ENCODE results near the gene OPN3. TPM values are rescaled to one million over a fixed set of nuclear protein-coding genes. Genes with fewer than 3 reads are reported as not detected.
A peak's percentile ranks its signal among the peaks of the same experiment; 100 is the strongest.

Gene OPN3
- total and polyA plus RNA-seq, 2 donors (not counting 1 experiment from before 2014, with no cell fraction given): 21.0 to 29.6 TPM

DNA sequence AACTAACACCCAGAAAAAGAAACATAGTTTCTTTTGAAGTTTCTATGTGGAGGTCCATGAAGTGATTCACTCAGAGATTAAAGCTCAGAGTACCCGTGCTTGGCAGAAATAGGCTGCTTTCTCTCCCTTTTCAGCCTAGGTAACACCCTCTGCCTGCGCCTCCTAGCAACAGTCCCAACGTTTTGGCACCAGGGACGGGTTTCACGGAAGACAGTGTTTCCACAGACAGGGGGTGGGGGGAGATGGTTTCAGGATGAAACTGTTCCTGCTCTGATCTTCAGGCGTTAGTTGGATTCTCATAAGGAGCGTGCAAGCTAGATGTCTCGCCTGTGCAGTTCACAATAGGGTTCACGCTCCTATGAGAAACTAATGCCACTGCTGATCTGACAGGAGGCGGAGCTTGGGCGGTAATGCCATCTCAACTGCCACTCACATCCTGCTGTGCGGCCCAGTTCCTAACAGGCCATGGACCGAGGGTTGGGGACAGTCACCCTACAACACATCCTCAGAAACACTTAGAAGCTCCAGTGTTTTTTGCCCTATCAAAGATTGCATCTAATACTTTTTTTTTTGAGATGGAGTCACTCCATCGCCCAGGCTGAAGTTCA lies 53.2 kb downstream of the OPN3 start:
- H3K4me1 Mint-ChIP-seq: peaks cover 2% of the 10 kb centered on the region
- ATAC-seq (ENCODE audit: low read depth) (no peak), DNase-seq (no peak)
- Histone ChIP-seq H2AFZ (ENCODE audit: insufficient read depth, low read depth, low read length, poor library complexity, severe bottlenecking) (no peak overlapping the region), H3K4me3 (ENCODE audit: control extremely low read depth in 1 of 5, extremely low read depth in 1 of 5, insufficient read depth in 1 of 5, low read depth in 2 of 5, low read length in 4 of 5) (no peak overlapping the region), H3K4me1 (ENCODE audit: control insufficient read depth in 2 of 2, insufficient read depth in 2 of 2, low read length in 2 of 2) (no peaks in the 10 kb centered on the region), H3K27me3 (replicated peaks in 1 of 4; ENCODE audit: control extremely low read depth in 1 of 4, control insufficient read depth in 3 of 4, insufficient read depth in 4 of 4, low read length in 3 of 4) (no peaks in the 10 kb centered on the region), H3K9ac (ENCODE audit: low read length) (no peak overlapping the region), H3K79me2 (ENCODE audit: control insufficient read depth, insufficient read depth, low read length) (no peaks in the 10 kb centered on the region), H3K36me3 (replicated peaks in 1 of 2; ENCODE audit: control extremely low read depth in 1 of 2, control insufficient read depth in 1 of 2, extremely low read depth in 1 of 2, insufficient read depth in 2 of 2, low read length in 1 of 2) (peaks cover 11 to 64% of the 10 kb centered on the region in 2 experiments), H4K20me1 (ENCODE audit: control insufficient read depth, insufficient read depth, low read length, poor library complexity, severe bottlenecking) (no peaks in the 10 kb centered on the region), H3K27ac (ENCODE audit: low read length in 2 of 2) (no peak overlapping the region), H3K4me2 (replicated peaks; ENCODE audit: low read depth, low read length, poor library complexity, severe bottlenecking) (no peak overlapping the region), H3K9me3 (ENCODE audit: control extremely low read depth in 1 of 3, control insufficient read depth in 2 of 3, insufficient read depth in 1 of 3, low read length in 2 of 3) (peaks cover 0 to 2% (median 0%) of the 10 kb centered on the region in 3 donors)
- TF ChIP-seq CTCF (IDR thresholded peaks at IDR 0.05): no peak
- TF ChIP-seq EZH2 (IDR thresholded peaks at IDR 0.05; ENCODE audit: borderline replicate concordance, insufficient read depth, low read depth, low read length, poor library complexity, severe bottlenecking): no peak
- peak overlapping the region; percentile 67 for H3K27ac Mint-ChIP-seq
- ChIA-PET CTCF (interaction anchor here (1.1 kb wide), 1 partner anchor 24 kb away, joined by 4 read pairs; no protein-coding TSS in a partner anchor), POLR2A (no interaction called here)
- intact Hi-C loops (cut with micrococcal nuclease): no loop called here
- no peaks in the 10 kb centered on the region for H3K9me3 Mint-ChIP-seq (ENCODE audit: insufficient read depth)
- H3K4me3 Mint-ChIP-seq: no peak overlapping the region
- no peaks in the 10 kb centered on the region for H3K27me3 Mint-ChIP-seq
- WGBS (ENCODE audit: insufficient coverage): 94% methylated on average over 13 of the region's 14 CpGs

DNA sequence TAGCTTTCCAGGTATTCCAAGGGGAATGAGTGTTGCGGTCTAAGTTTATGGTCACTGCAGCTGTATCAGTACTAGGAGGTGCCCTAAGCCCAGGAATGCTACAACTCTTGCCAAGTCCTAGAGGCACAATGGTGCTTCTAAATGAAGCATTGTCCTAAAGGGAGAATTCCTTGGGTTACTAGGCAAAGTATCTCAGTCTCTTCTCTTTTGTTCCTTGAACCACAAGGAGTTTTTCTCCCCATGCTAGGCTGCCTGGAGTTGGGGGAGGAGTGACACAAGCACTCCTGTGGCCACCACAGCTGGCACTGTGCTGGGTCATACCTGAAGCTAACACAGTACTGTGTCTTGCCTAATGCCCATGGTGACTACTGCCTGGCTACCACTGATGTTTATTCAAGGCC lies 57.2 kb downstream of the OPN3 start:
- DNase-seq (no peak), ATAC-seq (ENCODE audit: low read depth) (no peak)
- no peaks in the 10 kb centered on the region for H3K9me3 Mint-ChIP-seq (ENCODE audit: insufficient read depth)
- H3K27me3 Mint-ChIP-seq: no peaks in the 10 kb centered on the region
- TF ChIP-seq CTCF (IDR thresholded peaks at IDR 0.05): no peak
- TF ChIP-seq EZH2 (IDR thresholded peaks at IDR 0.05; ENCODE audit: borderline replicate concordance, insufficient read depth, low read depth, low read length, poor library complexity, severe bottlenecking): no peak
- peak overlapping the region; percentile 50 for H3K27ac Mint-ChIP-seq
- Histone ChIP-seq H4K20me1 (ENCODE audit: control insufficient read depth, insufficient read depth, low read length, poor library complexity, severe bottlenecking) (no peaks in the 10 kb centered on the region), H3K36me3 (replicated peaks in 1 of 2; ENCODE audit: control extremely low read depth in 1 of 2, control insufficient read depth in 1 of 2, extremely low read depth in 1 of 2, insufficient read depth in 2 of 2, low read length in 1 of 2) (peaks cover 3 to 68% of the 10 kb centered on the region in 2 experiments), H3K4me3 (ENCODE audit: control extremely low read depth in 1 of 5, extremely low read depth in 1 of 5, insufficient read depth in 1 of 5, low read depth in 2 of 5, low read length in 4 of 5) (no peak overlapping the region), H3K79me2 (ENCODE audit: control insufficient read depth, insufficient read depth, low read length) (peaks cover 4% of the 10 kb centered on the region), H2AFZ (ENCODE audit: insufficient read depth, low read depth, low read length, poor library complexity, severe bottlenecking) (no peak overlapping the region), H3K9ac (ENCODE audit: low read length) (no peak overlapping the region), H3K27me3 (replicated peaks in 1 of 4; ENCODE audit: control extremely low read depth in 1 of 4, control insufficient read depth in 3 of 4, insufficient read depth in 4 of 4, low read length in 3 of 4) (no peaks in the 10 kb centered on the region), H3K9me3 (ENCODE audit: control extremely low read depth in 1 of 3, control insufficient read depth in 2 of 3, insufficient read depth in 1 of 3, low read length in 2 of 3) (peaks cover 0 to 2% (median 0%) of the 10 kb centered on the region in 3 donors), H3K4me2 (replicated peaks; ENCODE audit: low read depth, low read length, poor library complexity, severe bottlenecking) (no peak overlapping the region), H3K4me1 (ENCODE audit: control insufficient read depth in 2 of 2, insufficient read depth in 2 of 2, low read length in 2 of 2) (no peaks in the 10 kb centered on the region), H3K27ac (ENCODE audit: low read length in 2 of 2) (peak overlapping the region in 1 of 2 donors; percentile 6)
- POLR2A ChIA-PET: no interaction called here
- peaks cover 8% of the 10 kb centered on the region for H3K4me1 Mint-ChIP-seq
- CTCF ChIA-PET: interaction anchor here (2.5 kb wide), 1 partner anchor 28 kb away, joined by 6 read pairs; no protein-coding TSS in a partner anchor
- WGBS (ENCODE audit: insufficient coverage): 100% methylated on average over 1 of the region's 1 CpG
- intact Hi-C loops (cut with micrococcal nuclease): no loop called here
- no peak overlapping the region for H3K4me3 Mint-ChIP-seq

Measured in B cell (primary cell).